HG03095 (cell line): ENCODE results near the gene SYT5.
A peak's percentile ranks its signal among the peaks of the same experiment; 100 is the strongest.
"Not testable (repeated sequence)": the region's sequence is repeated elsewhere in the genome, so short reads cannot be mapped to it uniquely, and the experiment has no call there.

Experiments
- ATAC-seq: cut with Tn5 transposase; IDR thresholded peaks from one replicate; pipeline ENCODE4 v1.9.1; 2021; ENCODE audit warnings: moderate library complexity; ENCODE audit not compliant: unreplicated experiment

SYT5 gene

DNA sequence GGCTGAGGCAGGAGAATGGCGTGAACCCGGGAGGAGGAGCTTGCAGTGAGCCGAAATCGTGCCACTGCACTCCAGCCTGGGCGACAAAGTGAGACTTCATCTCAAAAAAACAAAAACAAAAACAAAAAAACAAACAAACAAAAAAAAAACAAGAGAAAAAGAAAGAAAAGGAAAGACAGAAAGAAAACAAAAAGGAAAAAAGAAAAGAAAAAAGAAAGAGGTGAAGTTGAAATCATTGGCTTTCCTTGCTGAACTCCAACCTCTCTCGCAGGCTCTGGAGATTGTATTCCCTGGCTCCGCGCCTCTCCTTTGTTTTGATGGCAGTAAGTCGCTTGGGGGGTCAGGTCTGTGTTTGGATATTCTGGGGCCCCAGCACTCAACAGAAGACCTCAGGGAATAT, 7.8 kb downstream of the SYT5 start:
- ATAC-seq = not testable (repeated sequence)

GRCh38 chr19:55171440-55171839, 8.6 kb downstream of the SYT5 start:
- ATAC-seq = no peak

DNA sequence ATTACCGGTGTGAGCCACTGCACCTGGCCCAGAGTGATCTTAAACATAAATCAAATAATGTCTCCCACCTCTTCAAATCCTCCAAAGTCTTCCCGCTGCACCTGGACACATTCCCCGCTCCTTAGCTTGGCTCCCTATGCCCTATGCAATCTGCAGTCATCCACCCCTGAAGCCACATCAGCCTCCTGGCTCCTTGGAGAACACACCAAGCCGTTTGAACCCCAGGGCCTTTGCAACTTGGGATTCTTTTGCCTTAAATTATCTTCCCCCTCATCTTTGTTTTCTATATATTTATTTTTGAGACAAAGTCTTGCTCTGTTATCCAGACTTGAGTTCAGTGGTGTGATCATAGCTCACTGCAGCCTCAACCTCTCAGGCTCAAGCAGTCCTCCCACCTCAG, 11.0 kb downstream of the SYT5 start:
- ATAC-seq = no peak

DNA sequence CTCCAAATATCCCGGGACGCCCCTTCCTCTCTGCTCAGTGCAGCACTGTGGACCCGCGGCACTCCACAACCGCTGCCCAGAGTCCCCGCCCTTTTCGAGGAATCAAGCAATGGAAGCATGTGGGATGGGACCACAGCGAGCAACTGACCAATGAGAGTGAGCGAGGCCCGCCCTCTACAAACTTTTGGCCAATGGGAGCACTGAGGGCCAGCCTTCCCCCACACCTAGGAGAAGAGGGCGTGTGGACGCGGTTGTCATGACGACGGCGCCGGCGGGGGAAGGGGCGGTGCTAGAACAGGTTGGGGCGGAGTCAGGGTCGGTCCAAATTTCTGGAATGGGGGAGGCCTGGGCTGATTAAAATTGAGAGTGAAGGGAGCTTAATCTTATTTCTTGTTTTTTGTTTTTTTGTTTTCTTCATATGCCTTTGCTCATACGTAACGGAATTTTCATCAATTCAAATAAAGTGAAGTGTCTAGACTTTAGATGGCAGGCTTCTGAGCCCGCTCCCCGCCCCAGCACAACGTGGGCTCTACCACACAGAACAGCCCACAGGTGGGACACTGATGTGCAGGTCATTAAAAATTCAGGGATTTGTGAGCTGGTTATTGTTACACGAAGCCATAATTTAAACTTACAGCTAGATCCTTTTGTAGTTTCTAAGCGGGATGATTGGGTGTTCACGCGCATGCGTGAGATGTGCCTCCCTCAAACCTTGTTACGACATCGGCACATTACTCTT, 13.4 kb downstream of the SYT5 start, which contains the start of gene DNAAF3:
Gene DNAAF3, minus strand, starts transcription at position 84 of the 739 bp plus-strand sequence. CDS start 200 bp downstream, outside the sequence.
- ATAC-seq = peak; percentile 82

- ATAC-seq = no peak
Measured at GRCh38 chr19:55165952-55166529, 14.0 kb downstream of the SYT5 start.

DNA sequence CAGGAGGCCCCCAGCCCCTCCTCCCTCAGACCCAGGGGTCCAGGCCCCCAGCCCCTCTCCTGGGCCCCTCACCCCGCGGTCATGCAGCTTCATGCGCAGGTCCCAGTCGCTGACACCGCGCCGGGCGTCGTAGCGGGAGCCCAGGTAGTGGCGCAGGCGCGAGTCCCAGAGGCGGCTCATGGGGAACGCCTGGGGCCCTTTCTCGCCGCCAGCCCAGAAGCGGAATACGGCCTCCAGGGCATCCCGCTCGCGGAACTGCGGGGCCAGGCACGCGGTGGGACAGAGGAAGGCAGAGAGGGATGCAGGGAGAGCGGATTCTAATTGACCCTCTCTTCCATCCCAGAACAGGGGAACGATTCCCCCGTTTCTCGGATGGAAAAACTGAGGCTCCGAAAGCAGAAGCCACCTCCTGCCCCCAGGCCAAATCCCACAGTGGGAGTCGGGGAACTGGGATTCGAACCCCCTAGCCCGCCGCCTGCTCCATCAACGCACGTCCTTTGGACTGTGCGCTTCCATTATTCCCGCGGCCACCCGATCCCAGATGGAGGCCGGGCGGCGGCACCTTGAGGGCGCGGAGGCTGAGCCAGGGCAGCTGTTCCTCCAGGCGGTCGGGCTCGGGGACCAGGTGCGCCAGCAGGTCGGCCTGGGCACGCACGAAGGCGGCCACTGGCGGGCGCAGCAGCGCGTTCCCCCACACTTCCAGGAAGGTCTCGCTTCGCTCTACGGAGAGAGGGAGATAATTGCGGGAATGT, 18.3 kb downstream of the SYT5 start:
- no peak for ATAC-seq

DNA sequence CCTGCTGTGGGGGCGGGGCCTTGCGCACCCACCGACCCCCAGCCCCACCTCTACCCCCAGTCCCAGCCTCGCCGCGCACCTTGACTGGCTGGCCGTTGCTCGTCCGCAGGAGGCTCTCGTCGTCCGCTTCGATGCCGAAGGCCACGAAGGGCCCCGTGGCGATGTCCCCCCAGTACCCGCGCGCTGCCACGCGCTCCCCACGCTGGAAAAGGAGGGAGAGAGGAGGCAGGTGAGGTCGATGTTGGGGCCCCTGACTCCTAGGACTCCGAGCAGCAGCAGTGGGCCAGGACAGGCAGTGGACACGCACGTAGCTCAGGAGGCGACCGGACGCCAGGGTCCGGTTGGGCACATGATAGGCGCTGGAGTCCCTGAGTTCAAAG, 19.1 kb downstream of the SYT5 start:
- ATAC-seq = no peak

DNA sequence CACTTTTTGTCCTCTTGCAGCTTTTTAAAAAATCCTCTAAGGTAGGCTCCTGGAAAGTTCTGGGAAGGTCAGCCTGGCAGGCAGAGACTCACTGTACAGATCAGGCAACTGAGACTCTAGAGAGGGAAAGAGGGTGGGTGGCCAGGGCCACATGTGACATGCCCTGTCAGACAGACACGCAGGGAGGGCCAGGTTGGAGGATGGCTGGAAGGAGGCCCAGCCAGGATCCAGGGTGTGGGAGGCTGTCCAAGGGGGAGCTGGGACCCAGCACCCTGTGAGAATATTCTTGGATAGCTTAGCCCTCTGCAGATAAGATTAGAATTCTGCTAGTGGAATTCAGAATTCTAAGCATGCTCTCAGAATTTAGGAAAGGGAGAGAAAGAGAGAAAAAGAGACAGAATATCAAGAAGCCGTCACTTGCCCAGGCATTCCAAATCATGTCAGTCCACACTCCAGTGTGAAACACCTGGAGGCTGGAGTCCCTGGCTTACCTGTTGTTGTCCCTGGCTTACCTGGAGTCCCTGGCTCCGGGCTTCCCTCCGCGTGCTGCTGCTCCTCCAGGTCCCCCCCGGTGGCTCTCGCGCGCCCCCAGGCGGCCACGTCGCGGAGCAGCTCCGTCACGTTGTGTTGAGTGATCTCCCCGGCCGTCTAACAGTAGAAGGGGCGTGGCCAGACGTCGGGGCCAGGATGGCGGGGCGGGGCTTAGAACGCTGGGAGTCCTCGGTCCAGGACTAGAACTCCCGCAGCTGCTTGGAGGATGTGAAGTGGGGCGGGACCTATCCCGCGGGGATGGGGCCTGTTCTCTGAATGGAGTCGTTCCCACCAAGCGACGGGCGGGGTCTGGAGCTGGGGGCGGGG, 19.7 kb downstream of the SYT5 start:
- ATAC-seq = no peak

DNA sequence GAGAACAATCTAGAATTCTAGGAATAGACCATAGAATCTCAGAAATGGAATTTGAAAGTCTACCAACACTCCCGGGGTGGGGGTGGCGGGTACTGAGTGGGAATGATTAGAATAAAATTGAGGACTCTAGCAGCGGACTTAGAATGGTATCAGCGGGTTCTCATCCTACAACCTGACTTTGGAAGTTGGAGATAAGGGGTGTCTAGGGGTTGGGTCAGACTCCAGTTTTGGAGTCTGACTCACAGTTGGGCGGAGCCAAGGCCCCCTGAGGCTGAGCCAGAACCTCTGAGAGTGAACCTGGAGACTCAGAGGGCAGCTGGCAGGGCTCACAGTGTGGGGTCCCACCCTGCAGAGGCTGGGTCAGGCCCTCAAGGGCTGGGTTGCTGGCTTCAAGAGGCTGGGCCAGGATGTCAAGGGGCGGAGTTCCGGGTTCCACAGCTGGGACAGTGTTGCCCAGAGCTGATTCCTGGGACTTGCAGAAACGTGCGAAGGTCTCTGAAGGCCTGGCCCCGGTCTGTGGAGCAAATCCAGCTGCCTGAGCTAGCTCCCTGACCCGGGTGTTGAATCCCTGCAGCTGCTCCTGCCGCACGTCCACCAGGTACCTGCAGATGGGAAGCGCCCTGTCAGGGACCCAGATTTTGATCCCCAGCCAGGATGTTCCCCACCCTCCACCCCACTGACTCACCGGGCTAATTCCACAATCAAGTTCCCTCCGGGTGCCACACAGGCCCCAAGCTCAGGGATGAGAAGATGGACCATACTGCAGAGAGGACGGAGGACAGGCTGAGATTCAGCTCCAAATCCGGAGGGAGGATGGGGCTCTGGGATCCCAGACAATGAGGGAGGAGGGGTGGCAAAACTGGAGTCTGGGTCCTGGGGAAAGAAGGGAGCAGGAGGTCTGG, 21.0 kb downstream of the SYT5 start:
- ATAC-seq = no peak

- ATAC-seq = no peak
Measured at GRCh38 chr19:55158423-55158822, 21.7 kb downstream of the SYT5 start.

DNA sequence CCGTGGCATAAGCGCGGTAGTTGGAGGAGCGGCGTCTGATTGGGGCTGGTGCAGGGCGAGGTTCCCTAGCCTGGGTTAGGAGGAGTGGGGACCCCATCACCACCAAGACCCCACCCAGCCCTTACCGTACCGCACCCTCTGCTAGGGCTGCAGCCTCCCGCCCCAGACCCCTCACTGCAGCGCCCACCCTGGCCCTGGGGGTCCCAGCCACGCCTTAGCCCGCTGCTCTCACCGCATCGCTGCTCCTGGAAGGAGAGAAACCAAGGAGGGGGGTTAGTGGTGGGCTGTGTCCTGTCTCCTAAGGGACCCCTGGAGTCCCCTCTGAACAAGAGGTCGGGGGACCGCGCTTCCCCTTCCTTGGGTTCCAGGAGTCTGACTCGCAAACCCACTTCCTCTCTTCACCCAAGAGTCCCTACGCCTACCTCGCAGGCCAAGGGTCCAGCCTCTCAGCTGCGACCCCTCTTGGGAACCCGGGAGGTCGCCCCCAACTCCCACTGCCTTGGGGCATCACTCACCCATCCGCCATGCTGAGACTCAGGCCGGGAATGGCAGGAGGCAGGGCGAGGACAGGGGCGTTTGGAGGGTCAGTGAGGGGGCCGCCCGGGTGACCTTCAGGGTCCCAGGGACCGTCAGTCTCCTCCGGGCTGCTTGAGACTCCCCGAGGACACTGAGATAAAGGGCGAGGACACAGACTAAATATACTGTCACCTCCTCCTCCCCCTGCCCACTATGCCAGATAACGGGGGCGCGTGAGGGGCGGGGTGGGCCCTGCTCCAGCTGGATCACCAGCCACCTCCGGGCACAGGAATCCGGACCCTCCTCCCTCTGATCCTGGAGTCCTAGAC, 22.8 kb downstream of the SYT5 start, which contains the start of gene TNNI3:
Gene TNNI3, minus strand, starts transcription at position 669 of the 845 bp plus-strand sequence. Its CDS starts 143 bp downstream, at position 526.
- ATAC-seq = no peak

DNA sequence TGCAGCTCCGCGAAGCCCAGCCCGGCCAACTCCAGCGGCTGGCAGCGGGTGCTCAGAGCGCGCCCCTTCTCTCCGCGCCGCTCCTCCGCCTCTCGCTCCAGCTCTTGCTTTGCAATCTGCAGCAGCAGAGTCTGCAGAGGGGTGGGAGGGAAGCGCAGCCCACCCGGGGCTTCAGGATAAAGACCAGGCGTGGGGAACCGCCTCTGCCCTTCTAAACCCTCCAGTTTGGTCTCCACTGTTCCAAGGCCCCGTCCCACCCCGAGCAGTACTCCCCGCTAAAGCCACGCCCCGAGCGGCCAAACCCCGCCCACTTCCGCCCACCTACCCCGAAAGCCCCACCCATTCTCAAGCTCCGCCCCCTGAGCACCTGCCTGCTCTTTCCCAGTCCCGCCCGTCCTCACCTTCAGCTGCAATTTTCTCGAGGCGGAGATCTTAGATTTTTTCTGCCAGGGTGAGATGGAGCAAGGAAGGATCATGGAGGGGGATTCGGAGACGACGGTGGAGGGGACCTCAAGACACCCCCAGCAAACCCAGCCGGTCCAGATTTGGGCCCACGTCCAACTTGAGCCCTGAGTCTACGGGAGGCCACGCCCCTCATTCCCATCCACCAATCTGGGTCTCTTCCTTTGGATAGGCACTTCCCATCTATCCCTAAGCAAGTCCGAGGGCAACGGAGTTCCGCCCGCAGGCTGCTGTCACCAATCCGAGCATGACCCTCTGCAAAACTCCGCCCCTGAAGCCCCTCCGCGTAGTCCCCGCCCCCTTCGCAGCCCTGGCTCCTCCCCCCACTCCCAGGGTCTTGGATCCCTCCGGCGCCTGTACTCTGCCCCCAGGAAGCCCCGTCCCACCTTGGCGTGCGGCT, 23.7 kb downstream of the SYT5 start:
- no peak for ATAC-seq

DNA sequence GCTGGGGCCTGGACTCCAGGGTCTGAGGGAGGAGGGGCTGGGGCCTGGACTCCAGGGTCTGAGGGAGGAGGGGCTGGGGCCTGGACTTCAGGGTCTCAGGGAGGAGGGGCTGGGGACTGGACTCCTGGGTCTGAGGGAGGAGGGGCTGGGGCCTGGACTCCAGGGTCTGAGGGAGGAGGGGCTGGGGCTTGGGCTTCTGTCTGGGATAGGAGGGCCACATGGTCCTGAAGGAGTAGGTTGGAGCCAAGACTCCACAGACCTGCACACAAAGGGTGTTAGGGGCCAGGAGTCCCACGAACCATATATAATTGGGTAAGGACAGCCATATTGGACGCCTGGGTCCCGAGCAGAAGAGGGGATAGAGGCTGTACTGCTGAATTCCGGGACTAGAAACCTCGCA, 24.3 kb downstream of the SYT5 start:
- not testable (repeated sequence) for ATAC-seq

GRCh38 chr19:55153652-55154264, 26.3 kb downstream of the SYT5 start:
- no peak for ATAC-seq

DNA sequence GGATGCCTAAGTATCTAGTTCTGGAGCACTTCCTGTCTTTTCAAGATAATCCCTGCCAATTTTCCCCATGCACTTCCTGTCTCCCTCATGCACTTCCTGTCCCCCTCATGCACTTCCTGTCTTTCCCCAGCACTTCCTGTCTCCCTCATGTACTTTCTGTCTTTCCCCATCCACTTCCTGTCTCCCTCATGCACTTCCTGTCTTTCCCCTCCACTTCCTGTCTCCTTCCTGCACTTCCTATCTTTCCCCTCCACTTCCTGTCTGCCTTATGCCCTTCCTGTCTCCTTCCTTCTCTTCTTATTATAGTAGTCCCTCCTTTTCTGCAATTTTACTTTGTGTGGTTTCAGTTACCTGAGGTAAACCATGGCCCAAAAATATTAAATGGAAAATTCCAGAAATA, 28.1 kb downstream of the SYT5 start:
- ATAC-seq = no peak

- no peak for ATAC-seq
Measured at GRCh38 chr19:55149078-55150003, 30.7 kb downstream of the SYT5 start, which contains the start of gene TNNT1. Gene TNNT1, minus strand, starts transcription at chr19:55149206. Its CDS starts 2,049 bp downstream, at chr19:55147157.
